Measurements from ENCODE around the gene EPS8L2. TPM values are rescaled to one million over a fixed set of nuclear protein-coding genes. Genes with fewer than 3 reads are reported as not detected.

The EPS8L2 gene
- total and polyA plus RNA-seq, 10 of the 15 experiments (the other 5 are each of a cell fraction or from before 2014, with no cell fraction given): 0.76 to 20.0 (median 9.7) TPM

GRCh38 chr11:714436-714835 is 8.4 kb downstream of the EPS8L2 start:
- no peaks in the 10 kb centered on the region; the same call in 2 of the 3 replicates for H3K9me3 ChIP-seq (replicated peaks; ENCODE audit: control insufficient read depth, insufficient read depth, low read length)
- CTCF ChIA-PET: no interaction called here
- no peak for TF ChIP-seq EZH2 (IDR thresholded peaks at IDR 0.05; ENCODE audit: borderline replicate concordance, control insufficient read depth, low read depth, low read length)
- TF ChIP-seq LARP7 (IDR thresholded peaks at IDR 0.05): no peak
- TF ChIP-seq ZBTB33 (IDR thresholded peaks at IDR 0.05): no peak
- no peak for TF ChIP-seq GATAD2B (conservative IDR thresholded peaks at IDR 0.05; ENCODE audit: low read depth)
- TF ChIP-seq ZNF274 (IDR thresholded peaks at IDR 0.05; ENCODE audit: insufficient read depth, insufficient read length): no peak
- no peak for TF ChIP-seq RB1 (IDR thresholded peaks at IDR 0.05; ENCODE audit: borderline replicate concordance)
- TF ChIP-seq E2F4 (IDR thresholded peaks at IDR 0.05; ENCODE audit: low read depth, low read length): no peak
- no peak for TF ChIP-seq SREBF2 (IDR thresholded peaks at IDR 0.05; ENCODE audit: low read length)
- TF ChIP-seq SP1 (IDR thresholded peaks at IDR 0.05; ENCODE audit: low read depth, low read length): no peak
- TF ChIP-seq BACH1 (IDR thresholded peaks at IDR 0.05; ENCODE audit: borderline replicate concordance): no peak
- no peak for TF ChIP-seq ZNF207 (IDR thresholded peaks at IDR 0.05; ENCODE audit: borderline replicate concordance)
- no peak for TF ChIP-seq KAT2A (conservative IDR thresholded peaks at IDR 0.05; ENCODE audit: control insufficient read depth, low read depth, low read length)
- no peak for TF ChIP-seq CBX3 (IDR thresholded peaks at IDR 0.05; ENCODE audit: borderline replicate concordance, low read depth)
- no peak for TF ChIP-seq BCL11A (IDR thresholded peaks at IDR 0.05; ENCODE audit: low read depth, low read length)
- TF ChIP-seq SMC3 (IDR thresholded peaks at IDR 0.05; ENCODE audit: borderline replicate concordance, low read length): no peak
- TF ChIP-seq NR2C2 (IDR thresholded peaks at IDR 0.05; ENCODE audit: borderline replicate concordance, control insufficient read depth, insufficient read length, low read depth): no peak
- TF ChIP-seq HDAC2 (IDR thresholded peaks at IDR 0.05): no peak
- RAD21 ChIA-PET (ENCODE audit: unreplicated experiment): no interaction called here
- H3K36me3 ChIP-seq (ENCODE audit: control insufficient read depth in 2 of 2, insufficient read depth in 2 of 2, low read length in 1 of 2): no peaks in the 10 kb centered on the region
- H3K9ac ChIP-seq (ENCODE audit: control insufficient read depth, insufficient read depth, low read length): no peak overlapping the region
- no peak for FAIRE-seq
- H2AFZ ChIP-seq (ENCODE audit: control insufficient read depth, low read depth, low read length): no peak overlapping the region
- H3K79me2 ChIP-seq (ENCODE audit: control insufficient read depth, insufficient read depth, low read length): no peaks in the 10 kb centered on the region
- no peaks in the 10 kb centered on the region for H3K4me1 ChIP-seq (ENCODE audit: control insufficient read depth, insufficient read depth, low read length)
- no peak for DNase-seq (ENCODE audit: low read depth, low spot score)
- SMC1A ChIA-PET (ENCODE audit: uncharacterized antibody, unreplicated experiment): no interaction called here
- H3K27ac ChIP-seq (ENCODE audit: control insufficient read depth, insufficient read depth): no peak overlapping the region
- H3K4me2 ChIP-seq (ENCODE audit: control insufficient read depth, insufficient read depth): no peak overlapping the region
- H3K4me3 ChIP-seq: no peak overlapping the region
- intact Hi-C loops (cut with micrococcal nuclease; ENCODE audit: unreplicated experiment) (no loop called here), in situ Hi-C loops (cut with MboI) (loop anchor here (5.0 kb wide), 1 partner anchor 157 kb away; no protein-coding TSS in a partner anchor)
- POLR2A ChIA-PET: no interaction called here
- BruUV-seq (replicated peaks): no TSS peak
- WGBS (ENCODE audit: insufficient coverage, insufficient replicate concordance, low lambda C conversion rate, missing lambda C conversion rate): 80% methylated on average over 6 of the region's 6 CpGs
- no peak for ATAC-seq
- no peaks in the 10 kb centered on the region for H3K27me3 ChIP-seq (replicated peaks in 1 of 2; ENCODE audit: control insufficient read depth in 2 of 2, insufficient read depth in 2 of 2, low read length in 1 of 2)
- no peaks in the 10 kb centered on the region for H4K20me1 ChIP-seq (ENCODE audit: control insufficient read depth, insufficient read depth)

Measured in GM12878 (cell line).